Spleen (tissue), 11 donors: Measurements from ENCODE around the gene SETD1A. TPM values are rescaled to one million over a fixed set of nuclear protein-coding genes. Genes with fewer than 3 reads are reported as not detected.

Experiments
- DNase-seq: peaks from one replicate; pipeline ENCODE4 v3.0.0-alpha.2; 2020
- H3K27ac ChIP-seq, 8 donors: fragments of 200-600 bp; sonication (generic) in 7 of 8; 1 replicate in 4 of 8; 2 replicates in 4 of 8; pipeline versions ENCODE4 v1.5.0 to v1.8.0; 2016 to 2021; ENCODE audit warnings: inconsistent platforms in 4 of 8, mild to moderate bottlenecking in 4 of 8, moderate library complexity in 1 of 8
- H3K27me3 ChIP-seq, 7 donors: fragments of 200-600 bp; sonication (generic) in 6 of 7; replicated peaks in 1 of 7; 1 replicate in 4 of 7; 2 replicates in 3 of 7; pipeline versions ENCODE4 v1.5.0 to v1.8.0; 2016 to 2021; ENCODE audit warnings: inconsistent platforms in 3 of 7, mild to moderate bottlenecking in 1 of 7
- H3K36me3 ChIP-seq, 6 donors: fragments of 200-600 bp; sonication (generic) in 5 of 6; 1 replicate in 4 of 6; 2 replicates in 2 of 6; pipeline versions ENCODE4 v1.5.0 to v1.8.0; 2016 to 2021; ENCODE audit warnings: inconsistent platforms in 2 of 6
- H3K4me1 ChIP-seq, 6 donors: fragments of 200-600 bp; sonication (generic) in 5 of 6; 1 replicate in 3 of 6; 2 replicates in 3 of 6; pipeline versions ENCODE4 v1.5.0 to v1.8.0; 2016 to 2021; ENCODE audit warnings: inconsistent platforms in 3 of 6
- H3K4me3 ChIP-seq, 8 donors: fragments of 200-600 bp; sonication (generic) in 7 of 8; 1 replicate in 4 of 8; 2 replicates in 4 of 8; pipeline versions ENCODE4 v1.5.0 to v1.8.0; 2016 to 2021; ENCODE audit warnings: inconsistent platforms in 4 of 8, mild to moderate bottlenecking in 4 of 8, moderate library complexity in 2 of 8
- H3K9me3 ChIP-seq, 8 donors: fragments of 200-600 bp; sonication (generic) in 7 of 8; 1 replicate in 4 of 8; 2 replicates in 4 of 8; pipeline versions ENCODE4 v1.5.0 to v1.8.0; 2016 to 2021; ENCODE audit warnings: inconsistent platforms in 4 of 8
- CTCF ChIP-seq, 11 experiments: fragments of 200-600 bp in 7 of 11; fragments of 450-650 bp in 4 of 11; sonication (generic) in 4 of 11; IDR thresholded peaks in 8 of 11; conservative IDR thresholded peaks in 3 of 11; 1 replicate in 7 of 11; 2 replicates in 4 of 11; pipeline versions ENCODE4 v1.4.0 to v1.8.0; 2016 to 2021; ENCODE audit warnings: antibody characterized with exemption in 11 of 11, inconsistent platforms in 4 of 11, mild to moderate bottlenecking in 1 of 11
- POLR2A ChIP-seq, 3 donors: fragments of 450-650 bp; IDR thresholded peaks; one replicate each; pipeline ENCODE4 v1.5.1; 2017; ENCODE audit warnings: antibody characterized with exemption in 3 of 3, mild to moderate bottlenecking in 1 of 3
- POLR2AphosphoS5 ChIP-seq, 3 donors: sonication (generic); formaldehyde crosslinking; IDR thresholded peaks; one replicate each; pipeline ENCODE4 v1.5.1; 2017; ENCODE audit warnings: antibody characterized with exemption in 3 of 3
- WGBS, 5 donors: extraction: QIAGEN DNeasy Blood & Tissue Kit in 3 of 5; methylation state at CpG; one replicate each; pipeline versions ENCODE4 v1.1.5 to v1.1.7; 2013 to 2018; 5-methylcytosine and 5-hydroxymethylcytosine counted together
- intact Hi-C: fragments of 100-400 bp; cut with DNase I; formaldehyde crosslinking; loops from one replicate; pipeline ENCODE4 v1.15.0; 2023; ENCODE audit warnings: low total_unique reads
- polyA plus RNA-seq, 3 donors: library from polyadenylated mRNA; stranded (reverse); fragments of 200-250 nt; gene quantifications; one replicate each; pipeline ENCODE4 v1.2.1, GENCODE V29; 2013
- total RNA-seq, 7 donors: library from RNA; depleted of rRNA in 3 of 7; stranded (reverse); fragments of >200 nt in 3 of 7; fragmentation: NEBNext Ultra II Directional in 4 of 7; extraction: Animal tissue kit (Norgen Biotek cat#: 25700) in 4 of 7; gene quantifications; one replicate each; pipeline versions ENCODE4 v1.1.0 to v1.2.1, GENCODE V29; 2016 to 2021
- donor health status: healthy with polysubstance abuse.
- donor health status: DM: no; HTN: no; CAD: no; lungs with moderate emphysema.
- donor health status: DM: no; HTN: no; CAD: no.
- donor health status: Bipolar disorder and iron deficiency.
- donor health status: healthy.
- donor health status: DM: no; HTN: no; CAD: no.
- donor health status: DM: yes; HTN: yes; CAD: no.

SETD1A gene
- total and polyA plus RNA-seq, 10 donors: 4.8 to 24.9 (median 14.7) TPM

- H3K4me3 ChIP-seq: peak overlapping the region in 7 of 8 donors; percentile 27 to 65 (median 39)
- H3K27ac ChIP-seq: peak overlapping the region; percentile 21 to 81 (median 70)
- peaks cover 0 to 71% (median 44%) of the 10 kb centered on the region in 6 donors for H3K36me3 ChIP-seq
- H3K27me3 ChIP-seq: no peaks in the 10 kb centered on the region
- peaks cover 6 to 30% (median 25%) of the 10 kb centered on the region in 6 donors for H3K4me1 ChIP-seq
- TF ChIP-seq POLR2A (IDR thresholded peaks at IDR 0.05) (no peak), POLR2AphosphoS5 (IDR thresholded peaks at IDR 0.05) (no peak), CTCF (IDR thresholded peaks at IDR 0.05 in 8 of 11, conservative IDR thresholded peaks at IDR 0.05 in 3 of 11) (no peak)
- H3K9me3 ChIP-seq: no peaks in the 10 kb centered on the region
- no peak for DNase-seq
- WGBS, 5 donors: 62 to 72% (median 70%) methylated on average over 12 to 20 of the region's 20 CpGs
- intact Hi-C loops: loop anchor here (5.0 to 10.0 kb wide), 2 partner anchors 109 to 457 kb away; partner anchors contain the start of genes VKORC1 and ZNF843
Observed at GRCh38 chr16:30985401-30986128, 28.0 kb downstream of the SETD1A start.

- H3K36me3 ChIP-seq: peaks cover 0 to 63% (median 36%) of the 10 kb centered on the region in 6 donors
- H3K27me3 ChIP-seq: no peaks in the 10 kb centered on the region
- 87 to 94% (median 89%) methylated on average over 12 to 29 of the region's 29 CpGs for WGBS, 5 donors
- intact Hi-C loops: loop anchor here (5.0 to 10.0 kb wide), 2 partner anchors 108 to 456 kb away; partner anchors contain the start of genes VKORC1 and ZNF843
- peak overlapping the region in 4 of 8 donors; percentile 38 to 65 (median 47) for H3K4me3 ChIP-seq
- H3K4me1 ChIP-seq: peaks cover 6 to 30% (median 25%) of the 10 kb centered on the region in 6 donors
- DNase-seq: no peak
- peak overlapping the region in 4 of 8 donors; percentile 73 to 81 (median 80) for H3K27ac ChIP-seq
- H3K9me3 ChIP-seq: no peaks in the 10 kb centered on the region
- no peak for TF ChIP-seq POLR2AphosphoS5 (IDR thresholded peaks at IDR 0.05)
- no peak for TF ChIP-seq CTCF (IDR thresholded peaks at IDR 0.05 in 8 of 11, conservative IDR thresholded peaks at IDR 0.05 in 3 of 11)
- no peak for TF ChIP-seq POLR2A (IDR thresholded peaks at IDR 0.05)
Observed at GRCh38 chr16:30986129-30986991, 28.8 kb downstream of the SETD1A start.

GRCh38 chr16:30987581-30988190 lies 30.1 kb downstream of the SETD1A start:
- DNase-seq: no peak
- Histone ChIP-seq H3K36me3 (peaks cover 0 to 50% (median 25%) of the 10 kb centered on the region in 6 donors), H3K4me3 (no peak overlapping the region), H3K9me3 (no peaks in the 10 kb centered on the region), H3K27me3 (no peaks in the 10 kb centered on the region), H3K4me1 (peaks cover 6 to 30% (median 25%) of the 10 kb centered on the region in 6 donors), H3K27ac (no peak overlapping the region)
- 92 to 96% (median 94%) methylated on average over 10 to 30 of the region's 30 CpGs for WGBS, 5 donors
- intact Hi-C loops: loop anchor here (5.0 to 10.0 kb wide), 2 partner anchors 107 to 455 kb away; partner anchors contain the start of genes VKORC1 and ZNF843
- TF ChIP-seq CTCF (IDR thresholded peaks at IDR 0.05 in 8 of 11, conservative IDR thresholded peaks at IDR 0.05 in 3 of 11): no peak
- TF ChIP-seq POLR2AphosphoS5 (IDR thresholded peaks at IDR 0.05): peak in 1 of 3 donors; percentile 26
